ENCODE results near the gene YY1.

- TF ChIP-seq POLR2A (IDR thresholded peaks at IDR 0.05; ENCODE audit: low read length) (no peak), GATA1 (IDR thresholded peaks at IDR 0.05; ENCODE audit: low read depth, low read length) (no peak)
These were observed 1.1 kb upstream of the YY1 start for GRCh38 chr14:100237735-100238418.
